Left cardiac atrium (tissue), 4 donors: ENCODE measurements around the gene ANKS1B. TPM values are rescaled to one million over a fixed set of nuclear protein-coding genes. Genes with fewer than 3 reads are reported as not detected.
"Not testable (repeated sequence)": the region's sequence is repeated elsewhere in the genome, so short reads cannot be mapped to it uniquely, and the experiment has no call there.

Experiments
- ATAC-seq, 2 donors: fragments of 200-7000 bp; cut with Tn5 transposase; one replicate each; pipeline ENCODE4 v1.9.1; 2020; ENCODE audit warnings: mild to moderate bottlenecking in 2 of 2, moderate library complexity in 2 of 2
- DNase-seq: peaks from one replicate; pipeline ENCODE4 v3.0.0-alpha.2; 2020
- intact Hi-C, 2 donors: fragments of 100-400 bp; cut with DNase I; formaldehyde crosslinking; loops; one replicate each; pipeline versions ENCODE4 v1.14.1 to v1.15.1; 2022 to 2023
- total RNA-seq, 2 donors: library from RNA; stranded (reverse); fragmentation: NEBNext Ultra II Directional; extraction: Animal tissue kit (Norgen Biotek cat#: 25700); gene quantifications; one replicate each; pipeline ENCODE4 v1.2.1, GENCODE V29; 2021
- donor health status: DM: no; HTN: yes; CAD: no.
- donor health status: DM: no; HTN: yes; CAD: no; lungs with severe emphysema.
- donor health status: DM: yes; HTN: yes; CAD: no.
- donor health status: Dilated cardiomyopathy.

Gene ANKS1B
- total RNA-seq, 2 donors from 2014 or later, result 3.1 TPM

DNA sequence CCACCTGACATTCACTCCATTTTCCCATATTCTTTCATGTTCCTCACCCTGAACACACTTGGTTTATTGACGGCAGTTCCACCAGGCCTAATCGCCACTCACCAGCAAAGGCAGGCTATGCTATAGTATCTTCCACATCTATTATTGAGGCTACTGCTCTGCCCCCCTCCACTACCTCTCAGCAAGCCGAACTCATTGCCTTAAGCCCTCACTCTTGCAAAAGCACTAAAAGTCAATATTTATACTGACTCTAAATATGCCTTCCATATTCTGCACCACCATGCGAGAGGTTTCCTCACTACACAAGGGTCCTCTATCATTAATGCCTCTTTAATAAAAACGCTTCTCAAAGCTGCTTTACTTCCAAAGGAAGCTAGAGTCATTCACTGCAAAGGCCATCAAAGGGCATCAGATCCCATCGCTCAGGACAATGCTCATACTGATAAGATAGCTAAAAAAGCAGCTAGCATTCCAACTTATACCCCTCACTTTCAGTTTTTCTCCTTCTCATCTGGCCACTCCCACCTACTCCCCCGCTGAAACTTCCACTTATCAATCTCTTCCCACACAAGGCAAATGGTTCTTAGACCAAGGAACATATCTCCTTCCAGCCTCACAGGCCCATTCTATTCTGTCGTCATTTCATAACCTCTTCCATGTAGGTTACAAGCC is 265.2 kb downstream of the ANKS1B start:
- ATAC-seq, intact Hi-C loops, DNase-seq: not testable (repeated sequence)

DNA sequence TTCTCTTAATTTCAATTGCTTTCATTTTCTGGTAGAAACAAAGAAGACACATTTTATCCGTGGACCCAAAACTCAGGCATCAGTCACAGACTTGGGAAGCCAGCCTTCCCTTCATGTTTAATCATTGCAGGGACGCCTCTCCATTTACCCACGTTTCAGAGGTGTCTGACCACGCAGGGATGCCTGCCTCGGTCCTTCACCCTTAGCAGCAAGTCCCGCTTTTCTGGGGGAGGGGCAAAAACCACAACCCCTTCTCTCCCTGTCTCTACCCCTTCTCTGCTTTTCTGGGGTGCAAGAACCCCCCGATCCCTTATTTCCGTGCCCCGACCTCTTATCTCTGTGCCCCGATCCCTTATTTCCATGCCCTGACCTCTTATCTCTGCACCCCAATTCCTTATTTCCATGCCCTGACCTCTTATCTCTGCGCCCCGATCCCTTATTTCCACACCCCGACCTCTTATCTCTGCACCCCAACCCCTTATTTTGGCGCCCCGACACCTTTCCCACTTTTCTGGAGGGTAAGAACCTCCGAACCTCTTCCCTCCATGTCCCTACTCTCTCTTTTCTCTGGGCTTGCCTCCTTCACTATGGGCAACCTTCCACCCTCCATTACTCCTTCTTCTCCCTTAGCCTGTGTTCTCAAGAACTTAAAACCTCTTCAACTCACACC is 268.8 kb downstream of the ANKS1B start:
- intact Hi-C loops, ATAC-seq, DNase-seq: not testable (repeated sequence)

DNA sequence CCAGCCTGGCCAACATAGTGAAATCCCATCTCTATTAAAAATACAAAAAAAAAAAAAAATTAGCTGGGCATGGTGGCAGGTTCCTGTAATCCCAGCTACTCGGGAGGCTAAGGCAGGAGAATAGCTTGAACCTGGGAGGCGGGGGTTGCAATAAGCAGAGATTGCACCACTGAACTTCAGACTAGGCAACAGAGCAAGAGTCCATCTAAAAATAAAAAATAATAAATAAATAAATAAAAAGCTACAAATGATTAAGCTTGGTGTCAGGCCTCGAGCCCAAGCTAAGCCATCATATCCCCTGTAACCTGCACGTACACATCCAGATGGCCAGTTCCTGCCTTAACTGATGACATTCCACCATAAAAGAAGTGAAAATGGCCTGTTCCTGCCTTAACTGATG is 269.8 kb downstream of the ANKS1B start:
- ATAC-seq, DNase-seq: not testable (repeated sequence)

GRCh38 chr12:99713946-99714520 is 270.7 kb downstream of the ANKS1B start:
- ATAC-seq (no peak), DNase-seq (no peak)
- intact Hi-C loops, result no loop called here

More for the DNA sequence above, 269.8 kb downstream of the ANKS1B start:
- intact Hi-C loops, result not testable (repeated sequence)

- DNase-seq (no peak), ATAC-seq (no peak)
- intact Hi-C loops, result no loop called here
Observed at GRCh38 chr12:99712281-99712680, 272.5 kb downstream of the ANKS1B start.

DNA sequence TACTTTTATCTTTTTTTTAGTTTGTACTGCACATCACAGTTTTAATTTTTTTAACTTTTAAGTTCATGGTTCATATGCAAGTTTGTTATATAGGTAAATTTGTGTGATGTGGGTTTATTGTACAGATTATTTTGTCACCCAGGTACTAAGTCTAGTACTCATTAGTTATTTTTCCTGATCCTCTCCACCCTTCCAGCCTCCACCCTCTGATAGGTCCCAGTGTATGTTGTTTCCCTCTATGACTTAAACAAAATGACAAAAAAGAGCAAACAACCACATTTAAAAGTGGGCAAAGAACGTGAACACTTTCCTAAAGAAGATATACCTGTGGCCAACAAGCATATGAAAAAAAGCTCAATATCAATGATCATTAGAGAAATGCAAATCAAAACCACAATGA is 273.5 kb downstream of the ANKS1B start:
- ATAC-seq (no peak), DNase-seq (no peak)
- intact Hi-C loops, result no loop called here

DNA sequence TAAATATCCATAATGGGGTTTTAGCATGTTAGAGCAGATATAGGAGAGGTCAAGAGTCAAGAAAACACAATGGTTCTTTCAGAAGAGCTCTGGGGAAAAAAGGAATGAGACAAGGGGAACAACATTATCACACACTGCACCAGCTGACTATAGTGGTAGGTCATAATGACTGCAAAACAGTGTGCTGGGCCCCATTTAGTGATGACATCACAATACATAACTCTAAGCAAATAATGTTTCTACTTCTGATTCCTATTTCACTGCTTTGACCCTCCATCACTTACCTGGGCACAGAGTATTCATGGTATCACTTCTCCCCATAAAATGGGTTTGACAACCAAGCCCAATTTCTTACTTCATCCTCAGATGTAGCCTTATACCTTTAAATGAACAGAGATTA is 275.1 kb downstream of the ANKS1B start:
- intact Hi-C loops, result no loop called here
- DNase-seq, result no peak
- ATAC-seq, result no peak

- DNase-seq (no peak), ATAC-seq (no peak)
- intact Hi-C loops, result no loop called here
Observed at GRCh38 chr12:99709116-99709515, 275.6 kb downstream of the ANKS1B start.

- ATAC-seq, result no peak
- DNase-seq, result no peak
- intact Hi-C loops, result no loop called here
Observed at GRCh38 chr12:99707883-99708282, 276.9 kb downstream of the ANKS1B start.

DNA sequence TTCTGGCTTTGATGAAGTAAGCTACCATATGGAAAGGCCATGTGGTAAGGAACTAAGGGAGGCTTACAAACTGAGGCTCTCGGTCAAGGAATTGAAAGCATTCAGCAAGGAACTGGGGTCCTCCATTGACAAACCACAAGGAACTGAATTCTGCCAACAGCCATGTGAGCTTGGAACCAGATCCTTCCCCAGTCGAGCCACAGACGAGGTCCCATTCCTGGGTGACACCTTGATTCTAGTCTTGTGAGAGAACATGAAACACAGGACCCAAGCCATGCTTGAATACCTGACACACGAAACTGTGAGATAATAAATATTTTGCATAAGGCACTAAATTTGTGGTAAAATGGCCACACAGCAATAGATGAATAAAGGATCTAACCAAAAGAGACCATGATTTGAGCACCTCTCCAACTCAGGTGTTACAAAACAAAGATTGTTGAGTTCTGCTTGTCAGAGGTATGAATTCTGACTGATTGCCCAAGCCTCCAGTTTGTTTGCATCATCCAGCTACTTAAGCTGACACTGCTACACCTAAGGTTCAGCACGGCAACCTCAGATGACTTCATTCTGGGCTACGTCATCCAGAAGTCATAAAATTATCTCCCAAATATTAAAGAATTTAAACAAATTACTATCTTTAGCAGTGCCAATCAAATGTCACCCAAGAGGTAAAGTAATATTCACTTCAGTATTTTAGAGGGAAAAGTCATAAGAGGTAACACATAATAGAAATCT is 277.8 kb downstream of the ANKS1B start:
- no peak for DNase-seq
- ATAC-seq, result no peak
- intact Hi-C loops, result no loop called here

DNA sequence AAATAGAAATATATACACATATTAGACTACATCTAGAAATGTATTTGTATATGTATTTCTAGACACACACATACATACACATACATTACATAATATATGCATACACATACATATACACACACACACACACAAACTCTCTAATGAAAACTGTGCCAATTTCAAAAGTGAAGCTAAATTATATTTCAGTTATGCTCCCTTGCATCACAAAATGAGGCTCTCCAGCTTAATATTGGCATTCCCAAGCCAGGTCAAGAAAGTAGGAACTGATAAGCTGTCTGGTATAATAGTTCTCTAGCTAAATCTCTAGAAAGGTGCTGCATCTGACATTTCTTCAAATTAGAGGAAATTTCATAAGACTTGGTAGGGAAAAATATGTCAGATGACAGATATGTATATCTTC is 280.3 kb downstream of the ANKS1B start:
- intact Hi-C loops, result no loop called here
- no peak for ATAC-seq
- no peak for DNase-seq

GRCh38 chr12:99704036-99704435 is 280.7 kb downstream of the ANKS1B start:
- intact Hi-C loops, result no loop called here
- no peak for DNase-seq
- ATAC-seq, result no peak

GRCh38 chr12:99700032-99700431 is 284.7 kb downstream of the ANKS1B start:
- intact Hi-C loops, result no loop called here
- ATAC-seq (no peak), DNase-seq (no peak)

GRCh38 chr12:99695050-99695449 is 289.7 kb downstream of the ANKS1B start:
- DNase-seq, result no peak
- intact Hi-C loops, result no loop called here
- no peak for ATAC-seq

DNA sequence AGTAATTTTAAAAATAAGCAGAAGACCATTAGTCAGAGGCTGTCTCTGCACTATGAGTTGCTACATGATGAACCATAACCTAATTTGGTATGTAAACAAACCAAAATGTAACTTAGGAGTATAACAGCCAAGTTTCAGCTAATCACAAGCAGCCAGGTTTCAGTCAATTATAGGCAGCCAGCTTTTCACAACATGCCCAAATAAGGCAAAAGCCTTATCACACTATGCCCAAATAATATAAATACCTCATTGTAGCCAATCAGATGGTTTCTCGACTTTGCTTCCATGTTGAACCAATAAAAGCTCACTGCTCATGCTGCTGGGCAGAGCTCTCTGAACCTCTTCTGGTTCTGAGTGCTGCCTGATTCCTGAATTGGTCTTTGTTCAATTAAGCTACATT is 298.6 kb downstream of the ANKS1B start:
- DNase-seq (no peak), ATAC-seq (no peak)
- intact Hi-C loops, result no loop called here

DNA sequence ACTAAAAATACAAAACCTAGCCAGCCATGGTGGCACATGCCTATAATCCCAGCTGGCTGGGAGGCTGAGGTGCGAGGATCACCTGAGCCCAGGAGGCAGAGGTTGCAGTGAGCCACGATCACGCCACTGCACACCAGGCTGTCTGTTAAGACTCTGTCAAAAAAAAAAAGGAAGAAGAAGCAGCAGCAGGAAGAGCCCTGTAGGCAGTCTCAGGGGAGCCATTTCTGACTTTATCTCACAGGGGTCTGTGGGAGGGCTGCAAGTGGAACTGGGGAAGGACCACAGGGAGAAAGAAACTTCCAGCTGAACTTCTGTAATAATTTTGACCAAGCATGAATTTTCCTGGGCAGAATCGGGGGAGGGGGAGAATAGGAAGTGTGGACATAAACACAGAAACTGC is 304.5 kb downstream of the ANKS1B start:
- DNase-seq (no peak), ATAC-seq (no peak)
- intact Hi-C loops, result no loop called here

DNA sequence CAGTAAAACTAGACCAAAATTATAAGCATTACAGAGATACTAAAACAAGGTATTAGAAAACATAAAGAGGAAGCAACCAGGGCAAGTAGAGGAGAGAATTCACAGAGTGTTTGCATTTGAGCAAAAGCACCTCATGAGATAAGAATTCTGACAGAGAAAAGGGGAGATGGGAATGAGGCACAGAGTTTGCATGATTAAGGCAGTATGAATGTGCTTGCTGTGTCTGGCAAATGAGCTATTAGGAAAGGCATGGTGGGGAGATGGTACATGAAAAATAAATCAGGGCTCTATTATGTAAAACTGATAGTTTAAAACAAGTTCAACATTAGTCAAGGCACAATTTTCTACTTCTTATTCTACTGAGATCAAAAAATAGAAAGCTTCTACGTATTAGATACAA is 314.1 kb downstream of the ANKS1B start:
- ATAC-seq (no peak), DNase-seq (no peak)
- intact Hi-C loops, result no loop called here

DNA sequence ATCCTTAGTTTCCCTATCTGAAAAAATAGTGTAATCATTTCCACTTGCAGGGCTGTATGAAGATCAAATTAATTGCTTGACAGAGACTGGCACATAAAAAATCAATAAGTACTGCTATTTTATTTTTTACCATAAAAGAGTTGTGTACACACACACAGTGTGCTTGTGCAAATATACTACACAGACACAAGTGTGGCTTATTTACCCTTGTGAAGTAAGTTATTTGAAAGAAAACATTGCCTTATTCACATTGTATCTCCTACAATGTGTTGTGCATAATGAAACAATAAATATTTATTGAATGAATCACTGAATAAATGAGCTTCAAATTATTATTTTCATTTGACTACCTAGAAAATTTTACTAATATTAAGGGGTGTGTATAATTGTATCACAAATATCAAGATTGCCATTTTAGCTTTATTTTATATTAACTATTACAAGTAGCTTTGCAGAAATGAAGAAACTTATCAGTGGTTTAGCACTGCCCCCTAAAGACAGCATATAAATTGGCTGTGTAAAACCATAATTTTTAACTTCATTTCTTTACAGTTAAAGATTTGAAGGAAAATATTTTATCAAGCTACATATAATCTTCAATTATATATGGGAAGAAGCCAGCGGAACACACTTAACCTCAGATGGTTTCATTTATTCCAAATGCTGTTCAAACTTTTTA is 325.9 kb downstream of the ANKS1B start:
- intact Hi-C loops, result no loop called here
- no peak for ATAC-seq
- DNase-seq, result no peak

DNA sequence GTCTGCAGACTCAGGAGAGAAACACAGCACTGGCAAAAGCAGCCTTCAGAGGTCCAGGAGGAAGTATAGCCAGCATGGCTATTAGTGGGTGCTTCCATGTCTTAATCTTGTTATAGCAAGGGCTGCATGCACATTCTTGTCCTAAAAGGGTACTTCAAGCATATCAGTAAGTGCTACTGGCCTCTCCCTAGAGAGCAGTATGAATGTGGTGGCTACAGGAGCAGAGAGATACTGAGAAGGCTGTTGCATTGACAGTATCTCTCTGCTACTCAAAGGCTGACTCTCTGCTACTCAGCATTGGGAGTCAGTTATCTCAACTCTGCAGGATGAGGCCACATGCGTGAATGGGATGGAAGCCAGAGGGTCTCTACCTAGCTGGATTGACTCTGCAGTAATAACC is 335.2 kb downstream of the ANKS1B start:
- DNase-seq (no peak), ATAC-seq (no peak)
- intact Hi-C loops, result no loop called here

GRCh38 chr12:99648183-99648582 is 336.6 kb downstream of the ANKS1B start:
- DNase-seq (no peak), ATAC-seq (no peak)
- intact Hi-C loops, result no loop called here
